HFFc6 (cell line): ENCODE results near the gene TFPI. TPM values are rescaled to one million over a fixed set of nuclear protein-coding genes. Genes with fewer than 3 reads are reported as not detected.

Experiments used
- DNase-seq: peaks from one replicate; pipeline ENCODE4 v3.0.0-alpha.2; 2018
- H3K27ac Mint-ChIP-seq: 2 replicates; pipeline ENCODE4 v1.8.0; 2020; ENCODE audit warnings: mild to moderate bottlenecking, mixed read lengths
- H3K27me3 Mint-ChIP-seq: 2 replicates; pipeline ENCODE4 v1.8.0; 2021; ENCODE audit warnings: mild to moderate bottlenecking, moderate library complexity, mixed read lengths; ENCODE audit not compliant: insufficient read depth
- H3K36me3 Mint-ChIP-seq: 2 replicates; pipeline ENCODE4 v1.8.0; 2021; ENCODE audit warnings: low read depth, mixed read lengths
- H3K4me1 Mint-ChIP-seq: 2 replicates; pipeline ENCODE4 v1.8.0; 2020; ENCODE audit warnings: low read depth, mixed read lengths
- H3K4me3 Mint-ChIP-seq: 2 replicates; pipeline ENCODE4 v1.8.0; 2020; ENCODE audit warnings: mild to moderate bottlenecking, moderate library complexity, mixed read lengths
- H3K9me3 Mint-ChIP-seq: 2 replicates; pipeline ENCODE4 v1.8.0; 2020; ENCODE audit warnings: mild to moderate bottlenecking, mixed read lengths
- total RNA-seq, 6 experiments: library from RNA; stranded (reverse); fragmentation: NEBNext Ultra II Directional; extraction: Animal tissue kit (Norgen Biotek cat#: 25700); gene quantifications; 2 replicates in 1 of 6; 3 replicates in 5 of 6; pipeline ENCODE4 v1.2.3, GENCODE V29; 2021
- TF ChIP-seq, protein P1 (sequence below): fragments of 200-600 bp; sonication (generic); IDR thresholded peaks from 2 replicates; pipeline ENCODE4 v1.5.0; 2021; ENCODE audit warnings: antibody characterized with exemption, mild to moderate bottlenecking

The TFPI gene
- total RNA-seq, 6 experiments from 2014 or later, result 25.4 to 42.4 (median 34.7) TPM

GRCh38 chr2:187435756-187436155, 118.5 kb downstream of the TFPI start:
- H3K4me1 Mint-ChIP-seq, result peaks cover 43% of the 10 kb centered on the region
- no peaks in the 10 kb centered on the region for H3K9me3 Mint-ChIP-seq
- H3K36me3 Mint-ChIP-seq, result no peaks in the 10 kb centered on the region
- TF ChIP-seq, protein P1, sequence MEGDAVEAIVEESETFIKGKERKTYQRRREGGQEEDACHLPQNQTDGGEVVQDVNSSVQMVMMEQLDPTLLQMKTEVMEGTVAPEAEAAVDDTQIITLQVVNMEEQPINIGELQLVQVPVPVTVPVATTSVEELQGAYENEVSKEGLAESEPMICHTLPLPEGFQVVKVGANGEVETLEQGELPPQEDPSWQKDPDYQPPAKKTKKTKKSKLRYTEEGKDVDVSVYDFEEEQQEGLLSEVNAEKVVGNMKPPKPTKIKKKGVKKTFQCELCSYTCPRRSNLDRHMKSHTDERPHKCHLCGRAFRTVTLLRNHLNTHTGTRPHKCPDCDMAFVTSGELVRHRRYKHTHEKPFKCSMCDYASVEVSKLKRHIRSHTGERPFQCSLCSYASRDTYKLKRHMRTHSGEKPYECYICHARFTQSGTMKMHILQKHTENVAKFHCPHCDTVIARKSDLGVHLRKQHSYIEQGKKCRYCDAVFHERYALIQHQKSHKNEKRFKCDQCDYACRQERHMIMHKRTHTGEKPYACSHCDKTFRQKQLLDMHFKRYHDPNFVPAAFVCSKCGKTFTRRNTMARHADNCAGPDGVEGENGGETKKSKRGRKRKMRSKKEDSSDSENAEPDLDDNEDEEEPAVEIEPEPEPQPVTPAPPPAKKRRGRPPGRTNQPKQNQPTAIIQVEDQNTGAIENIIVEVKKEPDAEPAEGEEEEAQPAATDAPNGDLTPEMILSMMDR, result no peak
- H3K27ac Mint-ChIP-seq, result no peak overlapping the region
- H3K27me3 Mint-ChIP-seq, result no peaks in the 10 kb centered on the region; the same call in 1 of the 2 replicates
- H3K4me3 Mint-ChIP-seq, result no peak overlapping the region
- no peak for DNase-seq

DNA sequence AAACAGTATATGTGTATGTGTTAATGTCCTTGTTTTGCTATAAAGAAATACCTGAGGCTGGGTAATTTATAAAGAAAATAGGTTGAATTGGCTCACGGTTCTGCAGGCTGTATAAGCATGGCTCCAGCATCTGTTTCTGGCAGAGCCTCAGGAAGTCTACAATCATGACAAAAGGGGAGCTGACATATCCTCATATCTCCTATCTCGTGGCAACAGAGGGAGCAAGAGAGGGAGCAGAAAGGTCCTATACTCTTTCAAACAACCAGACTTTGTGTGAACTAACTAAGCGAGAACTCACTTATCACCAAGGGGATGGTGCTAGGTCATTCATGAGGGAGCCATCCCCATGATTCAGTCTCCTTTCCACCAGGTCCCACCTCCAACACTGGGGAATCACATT, 119.2 kb downstream of the TFPI start:
- no peaks in the 10 kb centered on the region for H3K36me3 Mint-ChIP-seq
- peaks cover 49% of the 10 kb centered on the region for H3K4me1 Mint-ChIP-seq
- no peak for DNase-seq
- no peak overlapping the region for H3K4me3 Mint-ChIP-seq
- H3K9me3 Mint-ChIP-seq, result no peaks in the 10 kb centered on the region
- H3K27me3 Mint-ChIP-seq, result no peaks in the 10 kb centered on the region; the same call in 1 of the 2 replicates
- TF ChIP-seq, protein P1, result no peak
- 0 out of 2 replicates have a peak overlapping the region, but pooled peaks have one; percentile 44 for H3K27ac Mint-ChIP-seq

- no peaks in the 10 kb centered on the region; the same call in 1 of the 2 replicates for H3K27me3 Mint-ChIP-seq
- TF ChIP-seq, protein P1, result no peak
- H3K27ac Mint-ChIP-seq, result peak overlapping the region; percentile 44; the same call in 1 of the 2 replicates
- DNase-seq, result no peak
- H3K4me3 Mint-ChIP-seq, result peak overlapping the region; percentile 17
- no peaks in the 10 kb centered on the region for H3K36me3 Mint-ChIP-seq
- peaks cover 56% of the 10 kb centered on the region for H3K4me1 Mint-ChIP-seq
- no peaks in the 10 kb centered on the region for H3K9me3 Mint-ChIP-seq
Observed at GRCh38 chr2:187434342-187434785, 119.9 kb downstream of the TFPI start.

DNA sequence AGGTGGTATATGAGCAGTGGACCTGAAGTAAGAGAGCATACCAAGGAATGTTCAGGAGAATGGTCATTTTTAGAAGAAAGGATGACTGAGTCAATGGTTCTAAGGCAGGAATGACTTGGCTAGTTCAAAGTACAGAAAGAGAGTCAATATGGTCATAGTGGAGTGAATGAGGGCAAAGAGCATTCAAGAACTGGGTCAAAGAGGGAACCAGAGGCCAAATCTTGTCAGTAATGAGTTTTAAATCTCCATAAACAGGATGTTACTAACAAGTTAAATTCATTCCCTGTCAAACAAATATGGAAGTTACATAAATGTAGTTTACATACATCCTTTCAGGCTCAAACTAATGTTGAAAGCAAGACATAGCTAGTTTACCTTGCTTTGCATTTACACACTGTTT, 122.3 kb downstream of the TFPI start:
- peaks cover 58% of the 10 kb centered on the region for H3K4me1 Mint-ChIP-seq
- TF ChIP-seq, protein P1, result no peak
- H3K27me3 Mint-ChIP-seq, result no peaks in the 10 kb centered on the region; the same call in 1 of the 2 replicates
- no peaks in the 10 kb centered on the region for H3K36me3 Mint-ChIP-seq
- H3K27ac Mint-ChIP-seq, result no peak overlapping the region
- no peak for DNase-seq
- no peaks in the 10 kb centered on the region for H3K9me3 Mint-ChIP-seq
- H3K4me3 Mint-ChIP-seq, result no peak overlapping the region

GRCh38 chr2:187429989-187430388, 124.2 kb downstream of the TFPI start:
- H3K36me3 Mint-ChIP-seq, result no peaks in the 10 kb centered on the region
- DNase-seq, result peak; percentile 74
- H3K9me3 Mint-ChIP-seq, result no peaks in the 10 kb centered on the region
- peak overlapping the region; percentile 70 for H3K27ac Mint-ChIP-seq
- TF ChIP-seq, protein P1, result no peak
- peaks cover 39% of the 10 kb centered on the region for H3K4me1 Mint-ChIP-seq
- H3K27me3 Mint-ChIP-seq, result no peaks in the 10 kb centered on the region; the same call in 1 of the 2 replicates
- H3K4me3 Mint-ChIP-seq, result 0 out of 2 replicates have a peak overlapping the region, but pooled peaks have one; percentile 1
